Gastroesophageal sphincter (tissue), 3 donors: ENCODE data around the gene MYL6.

Experiments used
- POLR2AphosphoS5 ChIP-seq: sonication (generic); formaldehyde crosslinking; IDR thresholded peaks from one replicate; pipeline ENCODE4 v1.6.1; 2017; ENCODE audit warnings: antibody characterized with exemption
- TF ChIP-seq, protein P1 (sequence below), 4 experiments: fragments of 200-600 bp in 2 of 4; fragments of 450-650 bp in 2 of 4; sonication (generic) in 1 of 4; IDR thresholded peaks; one replicate each; pipeline ENCODE4 v1.5.1; 2017 to 2019; ENCODE audit warnings: antibody characterized with exemption in 4 of 4, mild to moderate bottlenecking in 2 of 4, moderate library complexity in 2 of 4

DNA sequence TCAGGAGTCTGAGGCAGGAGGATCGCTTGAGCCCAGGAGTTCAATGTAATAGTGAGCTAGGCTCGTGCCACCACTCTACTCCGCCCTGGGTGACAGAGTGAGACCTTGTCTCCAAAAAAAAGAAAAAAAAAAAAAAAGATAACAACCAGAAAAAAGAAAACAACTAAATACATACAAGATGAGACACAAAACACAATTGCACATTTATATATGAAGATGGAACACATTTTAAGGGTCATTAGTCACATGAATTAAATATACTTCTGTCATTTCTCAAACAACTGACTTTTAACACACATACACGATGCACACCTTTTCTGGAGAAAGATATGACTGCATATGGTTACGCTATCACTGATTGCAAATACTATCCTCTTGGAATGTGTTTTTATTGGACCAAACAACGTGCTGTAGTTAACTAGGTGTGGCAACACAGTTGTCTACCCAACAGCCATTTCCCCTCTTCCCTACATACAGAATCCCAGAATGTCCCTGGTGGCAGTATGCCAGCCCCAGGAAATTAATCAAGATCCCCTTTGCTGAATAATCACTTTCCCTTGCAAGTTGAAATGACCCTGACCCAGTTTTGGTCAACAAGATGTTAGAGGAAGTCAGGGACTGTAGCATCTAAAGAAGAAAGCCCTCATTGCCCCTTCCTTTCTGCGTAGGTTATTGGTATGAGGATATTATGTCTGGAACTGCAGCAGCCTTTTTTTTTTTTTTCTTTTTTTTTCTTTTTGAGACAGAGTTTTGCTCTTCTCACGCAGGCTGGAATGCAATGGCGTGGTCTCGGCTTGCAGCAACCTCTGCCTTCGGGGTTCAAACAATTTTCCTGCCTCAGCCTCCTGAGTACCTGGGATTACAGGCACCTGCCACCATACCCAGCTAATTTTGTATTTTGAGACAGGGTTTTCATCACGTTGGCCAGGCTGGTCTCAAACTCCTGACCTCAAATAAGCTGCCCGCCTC is 11.4 kb upstream of the MYL6 start:
- TF ChIP-seq, protein P1, sequence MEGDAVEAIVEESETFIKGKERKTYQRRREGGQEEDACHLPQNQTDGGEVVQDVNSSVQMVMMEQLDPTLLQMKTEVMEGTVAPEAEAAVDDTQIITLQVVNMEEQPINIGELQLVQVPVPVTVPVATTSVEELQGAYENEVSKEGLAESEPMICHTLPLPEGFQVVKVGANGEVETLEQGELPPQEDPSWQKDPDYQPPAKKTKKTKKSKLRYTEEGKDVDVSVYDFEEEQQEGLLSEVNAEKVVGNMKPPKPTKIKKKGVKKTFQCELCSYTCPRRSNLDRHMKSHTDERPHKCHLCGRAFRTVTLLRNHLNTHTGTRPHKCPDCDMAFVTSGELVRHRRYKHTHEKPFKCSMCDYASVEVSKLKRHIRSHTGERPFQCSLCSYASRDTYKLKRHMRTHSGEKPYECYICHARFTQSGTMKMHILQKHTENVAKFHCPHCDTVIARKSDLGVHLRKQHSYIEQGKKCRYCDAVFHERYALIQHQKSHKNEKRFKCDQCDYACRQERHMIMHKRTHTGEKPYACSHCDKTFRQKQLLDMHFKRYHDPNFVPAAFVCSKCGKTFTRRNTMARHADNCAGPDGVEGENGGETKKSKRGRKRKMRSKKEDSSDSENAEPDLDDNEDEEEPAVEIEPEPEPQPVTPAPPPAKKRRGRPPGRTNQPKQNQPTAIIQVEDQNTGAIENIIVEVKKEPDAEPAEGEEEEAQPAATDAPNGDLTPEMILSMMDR (IDR thresholded peaks at IDR 0.05), result no peak
- TF ChIP-seq POLR2AphosphoS5, result peak; percentile 36
